NCI-H1105 (cell line): ENCODE data around the gene MEP1A.
"Not testable (repeated sequence)": the region's sequence is repeated elsewhere in the genome, so short reads cannot be mapped to it uniquely, and the experiment has no call there.

ENCODE experiments used
- DNase-seq: peaks from one replicate; lab custom pipeline; 2025; lab: John Stamatoyannopoulos, UW

The MEP1A gene

DNA sequence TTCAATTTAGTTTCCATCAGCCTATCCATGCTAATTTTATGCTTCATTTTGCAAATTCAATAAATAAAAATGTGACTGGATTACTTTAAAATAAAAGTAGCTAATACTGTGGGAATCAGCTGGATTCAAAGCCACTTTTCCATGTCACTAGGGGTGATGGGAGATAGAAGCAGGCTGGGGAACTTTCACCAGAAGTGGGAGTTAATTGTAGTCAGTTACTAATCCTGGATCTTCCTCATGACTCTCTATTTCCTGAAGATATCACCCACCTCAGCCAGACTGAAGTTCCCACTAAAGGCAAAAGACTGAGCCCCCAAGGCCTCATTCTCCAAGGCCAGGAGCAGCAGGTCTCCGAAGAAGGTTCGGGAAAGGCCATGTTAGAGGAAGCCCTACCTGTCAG, 41.8 kb downstream of the MEP1A start:
- not testable (repeated sequence) for DNase-seq

DNA sequence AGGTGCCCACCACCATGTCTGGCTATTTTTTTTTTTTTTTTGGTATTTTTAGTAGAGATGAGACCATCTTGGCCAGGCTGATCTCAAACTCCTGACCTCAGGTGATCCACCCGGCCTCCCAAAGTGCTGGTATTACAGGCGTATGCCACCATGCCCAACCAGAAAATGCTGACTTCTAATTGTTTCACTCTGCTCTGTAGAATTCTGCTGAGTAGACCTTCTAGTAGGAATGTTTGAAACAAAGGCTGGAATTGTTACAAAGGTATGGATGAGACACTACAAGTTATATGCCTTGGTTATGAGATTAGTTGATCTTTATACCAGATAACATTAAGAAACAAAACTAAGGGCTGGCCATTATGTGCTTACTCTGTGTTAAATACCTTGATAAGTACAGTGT, 44.8 kb downstream of the MEP1A start:
- DNase-seq: no peak

DNA sequence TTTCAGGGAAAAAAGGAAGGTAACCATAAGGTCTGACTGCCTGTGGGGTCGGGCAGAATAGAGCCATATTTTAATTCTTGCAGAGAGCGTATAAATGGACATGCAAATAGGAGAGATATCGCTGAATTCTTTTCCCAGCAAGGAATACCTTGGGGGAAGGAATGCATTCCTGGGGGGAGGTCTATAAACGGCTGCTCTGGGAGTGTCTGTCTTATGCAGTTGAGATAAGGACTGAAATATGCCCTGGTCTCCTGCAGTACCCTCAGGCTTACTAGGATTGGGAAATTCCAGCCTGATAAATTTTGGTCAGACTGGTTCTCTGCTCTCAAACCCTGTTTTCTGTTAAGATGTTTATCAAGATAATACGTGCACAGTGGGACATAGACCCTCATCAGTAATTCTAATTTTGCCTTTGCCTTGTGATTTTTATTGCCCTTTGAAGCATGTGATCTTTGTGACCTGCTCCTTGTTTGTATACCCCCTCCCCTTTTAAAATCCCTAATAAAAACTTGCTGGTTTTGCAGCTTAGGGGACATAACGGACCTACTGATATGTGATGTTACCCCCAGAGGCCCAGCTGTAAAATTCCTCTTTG, 49.2 kb downstream of the MEP1A start:
- DNase-seq: not testable (repeated sequence)

DNA sequence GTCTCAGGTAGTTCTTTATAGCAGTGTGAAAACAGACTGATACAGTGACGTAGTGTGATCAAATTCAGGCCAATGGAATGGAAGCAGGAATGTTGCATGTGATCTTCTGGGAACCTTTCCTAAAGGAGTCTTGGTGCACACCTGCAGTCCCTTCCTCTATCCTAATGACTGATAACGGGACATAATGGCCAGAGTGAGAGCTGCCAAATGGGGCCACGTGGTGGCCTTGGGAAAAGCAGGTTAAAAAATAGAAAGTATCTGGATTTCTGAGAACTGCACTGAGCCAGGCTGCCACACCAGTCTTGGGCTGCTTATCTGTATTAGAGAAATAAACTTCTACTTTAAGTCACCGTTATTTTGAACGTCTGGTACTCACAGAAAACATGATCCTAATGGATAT, 51.9 kb downstream of the MEP1A start:
- DNase-seq: no peak

DNA sequence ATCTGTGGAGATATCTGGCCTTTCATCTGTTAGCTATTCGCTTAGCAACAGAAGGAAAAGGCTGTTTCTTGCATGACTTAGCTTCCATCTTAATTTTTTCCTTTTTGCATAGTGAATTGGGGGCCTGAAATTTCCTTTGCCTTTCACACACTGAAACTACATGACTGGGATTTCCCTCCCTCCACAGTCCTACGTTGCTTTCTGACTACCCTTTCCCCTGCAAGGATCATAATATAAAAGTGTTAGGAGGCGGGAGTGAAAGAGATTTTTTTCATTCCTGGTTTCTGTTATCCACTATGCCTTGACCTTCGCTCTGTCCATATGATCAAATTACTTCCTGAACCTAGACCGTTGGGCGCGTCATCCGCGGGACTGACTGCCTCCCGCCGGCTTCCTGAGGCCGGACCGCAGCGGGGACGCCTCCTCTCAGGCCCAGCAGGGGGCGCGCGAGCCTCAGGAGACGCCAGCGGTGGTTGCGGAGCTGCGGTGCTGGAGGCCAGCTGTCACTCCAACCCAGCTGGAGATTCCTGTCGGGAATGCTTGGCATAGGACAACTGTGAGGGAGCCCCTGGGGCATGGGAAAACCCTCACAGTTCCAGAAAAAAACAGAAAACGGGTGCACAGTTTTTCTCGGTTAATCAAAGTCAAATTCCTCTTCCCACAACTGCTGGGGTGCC, 55.6 kb downstream of the MEP1A start:
- DNase-seq: peak; percentile 74

DNA sequence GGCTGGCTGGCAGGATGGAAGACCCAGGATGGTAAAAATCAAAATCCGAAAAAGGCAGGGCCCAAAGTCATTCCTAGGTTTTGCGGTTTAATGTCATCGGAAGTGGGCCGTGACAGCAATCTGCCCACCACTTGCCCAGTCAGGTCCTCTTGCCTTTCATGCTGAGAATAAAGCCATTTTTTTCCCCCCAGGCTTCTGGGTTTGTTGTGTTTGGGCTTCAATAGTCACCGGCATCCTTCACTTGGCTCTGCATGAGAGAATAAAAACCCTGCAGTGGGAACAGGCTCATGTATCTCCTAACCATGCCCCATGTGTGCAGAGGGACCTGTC, 56.1 kb downstream of the MEP1A start:
- no peak for DNase-seq

DNA sequence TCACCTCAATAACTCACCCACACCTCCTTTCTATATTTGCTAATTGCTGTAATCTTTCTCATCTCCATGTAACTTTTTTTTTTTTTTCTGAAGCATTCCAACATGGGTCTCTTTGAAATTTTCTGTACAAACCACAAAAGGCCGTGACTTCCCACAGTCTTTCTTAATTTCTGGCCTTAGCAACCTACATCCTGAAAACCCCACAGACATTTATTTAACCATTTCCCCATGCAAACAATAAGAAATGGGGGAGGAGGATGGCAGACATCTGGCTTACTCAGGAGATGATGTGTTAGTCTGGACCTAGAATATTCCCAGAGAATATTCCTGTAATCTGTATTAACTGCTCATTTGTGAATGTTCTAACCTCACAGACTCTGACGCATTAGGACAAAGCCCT, 57.6 kb downstream of the MEP1A start:
- DNase-seq: no peak

DNA sequence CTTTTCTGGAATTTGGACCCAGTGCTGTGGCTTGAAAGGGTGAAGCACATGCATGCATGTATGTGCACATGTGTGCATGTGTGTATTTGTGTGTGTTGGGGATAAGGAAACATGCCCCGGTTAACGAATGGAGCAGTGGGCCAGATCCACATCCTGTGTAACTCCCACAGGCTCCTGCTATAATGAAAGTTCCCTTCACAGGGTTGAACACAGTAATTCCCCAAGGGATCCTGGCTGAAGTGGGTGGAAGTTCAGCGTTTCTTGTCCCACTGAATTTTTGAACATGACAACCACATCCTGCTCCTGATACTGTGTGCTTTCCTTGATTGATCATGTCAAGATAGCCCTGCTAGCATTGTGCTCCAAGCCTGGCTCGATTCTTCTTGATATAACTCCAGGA, 58.4 kb downstream of the MEP1A start:
- DNase-seq: not testable (repeated sequence)

DNA sequence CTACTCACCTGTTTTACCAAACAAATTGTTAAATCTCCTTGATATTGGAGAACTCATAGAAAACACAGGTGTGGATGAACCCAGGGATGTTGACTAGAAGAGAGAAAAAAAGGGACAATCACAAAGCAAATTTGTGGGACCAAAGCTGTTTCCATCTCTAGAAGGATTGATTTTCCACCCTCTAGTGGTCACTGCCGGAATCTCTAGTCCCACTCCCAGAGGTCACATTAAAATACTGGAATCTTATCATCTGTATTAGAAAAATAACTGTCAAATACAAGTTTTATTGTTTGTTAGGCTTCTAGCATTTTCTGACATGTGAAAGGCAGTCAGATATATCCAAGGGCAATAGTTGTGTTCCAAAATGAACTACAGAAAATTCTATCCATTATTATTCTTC, 62.8 kb downstream of the MEP1A start:
- DNase-seq: not testable (repeated sequence)

DNA sequence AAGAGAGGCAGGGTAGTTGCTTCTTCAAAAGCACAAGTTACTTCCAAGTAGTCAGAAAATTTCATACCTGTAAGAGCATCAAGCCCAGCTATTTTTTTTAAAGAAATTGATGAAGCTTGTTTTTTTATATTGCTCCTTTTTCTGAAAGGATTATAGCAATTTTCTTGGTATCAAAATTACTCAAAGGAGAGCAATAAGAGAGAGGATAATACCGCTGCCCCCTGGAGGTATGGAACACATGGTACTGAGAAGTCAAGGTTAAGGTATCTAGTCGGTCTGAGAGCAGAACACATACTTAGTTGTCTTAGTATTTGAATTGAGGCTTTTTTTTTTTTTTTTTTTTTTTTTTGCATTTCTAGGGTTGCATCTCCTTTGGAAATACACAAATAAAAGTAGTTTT, 69.2 kb downstream of the MEP1A start:
- no peak for DNase-seq

DNA sequence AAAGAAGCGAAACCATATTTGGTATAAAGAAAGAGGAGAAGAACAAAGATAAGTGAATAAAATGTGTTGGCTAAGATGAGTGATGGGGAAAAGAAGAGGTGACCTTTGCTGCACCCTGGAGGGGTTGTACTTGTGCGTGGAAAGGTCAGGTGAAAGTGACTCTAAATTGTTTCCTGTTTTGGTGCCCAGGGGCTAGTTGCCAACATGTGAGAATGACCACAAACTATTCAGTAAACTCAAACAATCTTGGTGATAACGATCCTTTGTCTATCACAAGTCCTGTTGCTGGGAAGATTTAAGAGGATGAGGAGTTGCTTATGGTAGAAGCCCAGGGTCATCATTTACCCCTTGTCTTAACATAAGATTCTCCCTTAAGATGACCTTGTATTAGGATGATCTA, 70.6 kb downstream of the MEP1A start:
- no peak for DNase-seq

DNA sequence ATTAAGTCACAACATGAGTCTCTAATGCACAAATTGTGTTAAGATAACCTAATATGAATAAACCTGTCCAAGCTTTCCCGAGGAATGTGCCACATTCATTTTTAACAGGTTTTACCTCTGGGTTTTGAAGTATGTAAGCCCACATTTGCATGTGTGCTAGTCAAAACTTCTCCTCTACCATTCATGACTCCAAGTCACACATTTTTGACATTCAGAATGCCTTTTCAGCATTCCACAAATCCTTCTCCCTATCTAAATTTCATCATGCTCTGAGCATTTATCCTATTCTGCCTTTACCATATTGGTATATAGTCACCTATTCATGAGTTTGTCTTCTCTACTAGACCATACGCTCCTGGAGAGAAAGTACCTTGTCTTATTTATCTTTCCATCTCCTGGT, 72.0 kb downstream of the MEP1A start:
- DNase-seq: no peak

DNA sequence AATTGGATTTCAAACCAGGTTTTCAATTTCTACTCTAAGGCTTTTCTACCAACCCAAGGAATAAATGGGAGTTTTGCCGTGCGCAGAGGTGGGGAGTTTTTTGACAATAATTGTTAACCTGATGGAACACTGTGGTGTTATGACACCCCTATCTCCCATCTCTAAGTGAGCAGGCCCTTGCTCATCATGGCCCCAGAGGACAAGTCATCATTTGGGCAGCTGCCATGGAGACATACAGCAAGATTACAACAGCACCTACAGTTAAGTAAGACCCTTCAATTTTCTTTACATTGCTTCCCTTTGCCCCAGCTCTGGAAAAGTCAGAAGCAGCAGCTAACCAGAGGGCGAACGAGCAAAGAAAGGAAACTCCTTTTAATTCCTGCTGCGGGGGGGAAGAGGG, 74.2 kb downstream of the MEP1A start:
- no peak for DNase-seq

DNA sequence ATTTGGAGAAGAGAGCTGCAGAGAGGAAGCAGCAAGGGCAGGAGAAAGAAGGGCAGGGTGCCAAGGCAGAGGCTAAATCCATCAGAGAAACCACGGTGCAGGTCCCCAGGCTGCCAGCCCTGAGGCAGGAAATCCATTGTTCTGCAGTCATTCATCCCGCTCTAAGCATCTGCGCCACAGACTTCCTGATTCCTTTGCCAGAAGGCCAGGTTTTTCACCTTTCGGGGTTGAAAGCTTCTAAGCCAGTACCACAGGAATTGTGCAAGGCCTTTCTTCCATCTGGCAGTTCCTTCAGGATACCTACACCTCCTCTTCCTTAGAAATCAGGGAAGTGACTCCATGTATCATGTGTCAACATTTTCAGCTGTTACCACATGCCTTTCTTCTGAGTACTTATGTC, 82.9 kb downstream of the MEP1A start:
- peak; percentile 2 for DNase-seq

DNA sequence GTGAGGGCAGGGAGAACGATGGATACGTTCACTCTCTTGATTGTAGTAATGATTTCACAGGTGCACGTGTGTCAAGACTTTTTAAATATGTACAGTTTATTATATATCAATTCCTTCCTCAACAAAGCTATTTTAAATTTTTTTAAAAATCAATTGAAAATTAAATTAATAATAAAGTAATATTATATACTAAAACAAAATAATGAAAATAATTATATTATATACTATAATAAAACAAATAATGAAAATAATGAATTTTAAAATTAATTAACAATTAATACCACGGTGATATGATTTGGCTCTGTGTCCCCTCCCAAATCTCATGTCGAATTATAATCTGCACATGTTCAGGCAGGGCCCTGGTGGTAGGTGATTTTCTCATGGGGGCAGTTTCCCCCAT, 85.8 kb downstream of the MEP1A start:
- no peak for DNase-seq

DNA sequence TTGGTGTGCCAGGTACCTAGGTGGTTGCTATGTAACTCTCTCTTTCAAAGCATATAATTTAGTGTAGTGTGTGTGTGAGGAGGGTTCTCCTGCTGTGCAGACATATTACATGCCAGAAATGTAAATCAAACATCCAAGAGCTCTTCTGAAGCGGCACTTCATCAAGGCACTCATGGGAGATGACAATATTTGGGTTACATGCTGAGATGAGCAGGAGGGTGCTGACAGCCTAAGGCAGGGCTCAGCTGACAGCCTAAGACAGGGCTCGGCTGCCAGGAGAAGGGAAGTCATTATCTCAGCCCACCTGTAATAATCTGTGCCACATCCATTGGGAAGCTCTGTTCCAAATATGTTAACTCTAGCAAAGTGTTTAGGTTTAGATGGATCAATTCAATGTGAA, 89.5 kb downstream of the MEP1A start:
- DNase-seq: peak; percentile 12

DNA sequence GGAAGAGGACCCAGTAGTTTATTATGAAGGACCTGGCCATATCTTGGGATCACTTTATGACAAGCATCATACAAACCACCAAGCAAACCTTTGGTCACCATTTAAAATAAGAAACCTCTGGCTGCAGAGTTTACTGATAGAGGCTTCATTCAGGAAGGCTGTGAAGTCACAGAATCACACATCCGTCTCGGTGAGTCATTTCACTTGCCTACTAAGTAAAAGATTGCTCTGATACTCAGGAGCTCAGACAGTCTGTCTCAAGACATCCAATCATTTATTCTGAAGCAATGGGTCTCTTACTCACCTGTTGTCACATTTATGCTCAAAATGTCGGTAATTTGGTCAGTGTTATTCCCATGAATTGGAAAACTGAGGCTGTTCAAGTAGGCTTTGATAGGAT, 94.8 kb downstream of the MEP1A start:
- DNase-seq: no peak

DNA sequence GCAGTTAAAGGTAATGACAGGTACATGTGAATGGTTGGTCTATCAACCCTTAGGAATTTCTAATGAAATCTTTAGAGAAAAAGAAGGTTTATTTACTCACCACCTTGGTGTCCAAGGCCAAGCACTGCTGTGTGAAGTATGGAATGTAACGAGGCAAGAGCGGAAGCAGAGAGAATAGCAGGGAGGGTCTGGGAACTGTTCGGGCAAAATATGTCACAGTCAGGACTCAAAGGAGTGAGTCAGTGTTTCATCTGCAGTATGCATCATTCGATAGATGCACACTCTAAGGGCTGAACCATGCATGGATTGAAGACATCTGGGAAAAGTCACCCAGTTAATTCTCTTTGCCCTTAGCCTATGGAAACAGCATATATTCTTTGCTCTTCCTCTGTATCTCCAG, 95.4 kb downstream of the MEP1A start:
- no peak for DNase-seq
